Measurements from ENCODE around the gene SLC52A1.
"Not testable (repeated sequence)": the region's sequence is repeated elsewhere in the genome, so short reads cannot be mapped to it uniquely, and the experiment has no call there.

The SLC52A1 gene

GRCh38 chr17:5035315-5035714, at the start of gene SLC52A1:
Gene SLC52A1, minus strand, starts transcription at chr17:5035426. Its CDS starts 820 bp downstream, at chr17:5034606.
- DNase-seq = no peak

- DNase-seq = no peak
Measured at GRCh38 chr17:5080591-5080990, 45.4 kb upstream of the SLC52A1 start.

GRCh38 chr17:5078106-5079028, 43.1 kb upstream of the SLC52A1 start, which contains the start of gene ZFP3:
Gene ZFP3, plus strand, starts transcription at chr17:5078467. Its CDS starts 13,038 bp downstream, at chr17:5091505.
- peak; percentile 92 for DNase-seq

- no peak for DNase-seq
Measured at GRCh38 chr17:5077781-5078105, 42.5 kb upstream of the SLC52A1 start.

GRCh38 chr17:5077275-5077674, 42.0 kb upstream of the SLC52A1 start:
- not testable (repeated sequence) for DNase-seq

GRCh38 chr17:5075472-5075871, 40.2 kb upstream of the SLC52A1 start:
- DNase-seq = not testable (repeated sequence)

- DNase-seq = no peak
Measured at GRCh38 chr17:5069724-5070123, 34.5 kb upstream of the SLC52A1 start.

- DNase-seq = no peak
Measured at GRCh38 chr17:5068236-5068635, 33.0 kb upstream of the SLC52A1 start.

GRCh38 chr17:5065227-5065744, 30.1 kb upstream of the SLC52A1 start:
- DNase-seq = no peak

- no peak for DNase-seq
Measured at GRCh38 chr17:5055543-5055942, 20.3 kb upstream of the SLC52A1 start.

- no peak for DNase-seq
Measured at GRCh38 chr17:5050278-5050677, 15.1 kb upstream of the SLC52A1 start.

- no peak for DNase-seq
Measured at GRCh38 chr17:5049314-5049841, 14.2 kb upstream of the SLC52A1 start.

GRCh38 chr17:5047446-5047845, 12.2 kb upstream of the SLC52A1 start:
- DNase-seq = no peak

- DNase-seq = no peak
Measured at GRCh38 chr17:5045496-5045895, 10.3 kb upstream of the SLC52A1 start.

- no peak for DNase-seq
Measured at GRCh38 chr17:5044630-5045029, 9.4 kb upstream of the SLC52A1 start.

GRCh38 chr17:5043524-5043923, 8.3 kb upstream of the SLC52A1 start:
- DNase-seq = no peak

- no peak for DNase-seq
Measured at GRCh38 chr17:5042157-5043022, 7.2 kb upstream of the SLC52A1 start.

GRCh38 chr17:5034651-5035050, 575 bp downstream of the SLC52A1 start:
- no peak for DNase-seq

- no peak for DNase-seq
Measured at GRCh38 chr17:5034063-5034462, 1.2 kb downstream of the SLC52A1 start.

GRCh38 chr17:5033352-5034015, 1.7 kb downstream of the SLC52A1 start:
- no peak for DNase-seq

GRCh38 chr17:5032865-5033264, 2.4 kb downstream of the SLC52A1 start:
- DNase-seq = no peak

- DNase-seq = peak; percentile 19
Measured at GRCh38 chr17:5031365-5032082, 3.7 kb downstream of the SLC52A1 start.

Data from SHP77 treated with DMSO at 0.1 percent for 48 hours (cell line).